GOT3 (cell line): ENCODE results near the gene MOV10.
"Not testable (repeated sequence)": the region's sequence is repeated elsewhere in the genome, so short reads cannot be mapped to it uniquely, and the experiment has no call there.

Experiments used
- DNase-seq: peaks from one replicate; lab custom pipeline; 2025; ENCODE audit warnings: mixed read lengths; lab: John Stamatoyannopoulos, UW

MOV10 gene, protein sequence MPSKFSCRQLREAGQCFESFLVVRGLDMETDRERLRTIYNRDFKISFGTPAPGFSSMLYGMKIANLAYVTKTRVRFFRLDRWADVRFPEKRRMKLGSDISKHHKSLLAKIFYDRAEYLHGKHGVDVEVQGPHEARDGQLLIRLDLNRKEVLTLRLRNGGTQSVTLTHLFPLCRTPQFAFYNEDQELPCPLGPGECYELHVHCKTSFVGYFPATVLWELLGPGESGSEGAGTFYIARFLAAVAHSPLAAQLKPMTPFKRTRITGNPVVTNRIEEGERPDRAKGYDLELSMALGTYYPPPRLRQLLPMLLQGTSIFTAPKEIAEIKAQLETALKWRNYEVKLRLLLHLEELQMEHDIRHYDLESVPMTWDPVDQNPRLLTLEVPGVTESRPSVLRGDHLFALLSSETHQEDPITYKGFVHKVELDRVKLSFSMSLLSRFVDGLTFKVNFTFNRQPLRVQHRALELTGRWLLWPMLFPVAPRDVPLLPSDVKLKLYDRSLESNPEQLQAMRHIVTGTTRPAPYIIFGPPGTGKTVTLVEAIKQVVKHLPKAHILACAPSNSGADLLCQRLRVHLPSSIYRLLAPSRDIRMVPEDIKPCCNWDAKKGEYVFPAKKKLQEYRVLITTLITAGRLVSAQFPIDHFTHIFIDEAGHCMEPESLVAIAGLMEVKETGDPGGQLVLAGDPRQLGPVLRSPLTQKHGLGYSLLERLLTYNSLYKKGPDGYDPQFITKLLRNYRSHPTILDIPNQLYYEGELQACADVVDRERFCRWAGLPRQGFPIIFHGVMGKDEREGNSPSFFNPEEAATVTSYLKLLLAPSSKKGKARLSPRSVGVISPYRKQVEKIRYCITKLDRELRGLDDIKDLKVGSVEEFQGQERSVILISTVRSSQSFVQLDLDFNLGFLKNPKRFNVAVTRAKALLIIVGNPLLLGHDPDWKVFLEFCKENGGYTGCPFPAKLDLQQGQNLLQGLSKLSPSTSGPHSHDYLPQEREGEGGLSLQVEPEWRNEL

DNA sequence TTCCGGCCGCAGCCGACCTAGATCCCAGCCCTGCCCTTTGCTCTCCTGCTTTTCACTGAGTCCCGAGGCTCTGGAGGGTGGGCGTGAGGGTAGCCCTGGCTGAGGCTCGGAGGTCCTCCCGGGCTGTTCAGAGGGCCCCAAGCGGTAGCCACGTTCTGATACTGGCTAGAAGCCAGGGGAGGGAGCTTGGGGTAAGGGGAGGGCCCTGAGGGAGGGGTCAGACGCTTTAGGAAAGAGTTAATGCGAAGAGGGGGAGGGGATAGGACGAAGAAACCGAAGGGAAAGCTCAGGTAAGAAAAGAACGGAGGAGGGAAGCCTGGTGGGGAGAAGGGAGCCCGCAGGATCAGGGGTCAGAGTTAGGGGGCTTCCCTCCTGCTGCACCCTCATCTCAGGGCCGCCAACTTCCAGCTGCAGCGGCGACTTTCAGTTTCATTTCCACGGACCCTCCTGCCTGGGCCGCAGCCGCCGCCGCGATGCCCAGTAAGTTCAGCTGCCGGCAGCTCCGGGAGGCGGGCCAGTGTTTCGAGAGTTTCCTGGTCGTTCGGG is at the start of gene MOV10:
MOV10 (plus strand) TSS at position 220 of the 546 bp plus-strand sequence; CDS start at position 474, 254 bp downstream.
- no peak for DNase-seq

DNA sequence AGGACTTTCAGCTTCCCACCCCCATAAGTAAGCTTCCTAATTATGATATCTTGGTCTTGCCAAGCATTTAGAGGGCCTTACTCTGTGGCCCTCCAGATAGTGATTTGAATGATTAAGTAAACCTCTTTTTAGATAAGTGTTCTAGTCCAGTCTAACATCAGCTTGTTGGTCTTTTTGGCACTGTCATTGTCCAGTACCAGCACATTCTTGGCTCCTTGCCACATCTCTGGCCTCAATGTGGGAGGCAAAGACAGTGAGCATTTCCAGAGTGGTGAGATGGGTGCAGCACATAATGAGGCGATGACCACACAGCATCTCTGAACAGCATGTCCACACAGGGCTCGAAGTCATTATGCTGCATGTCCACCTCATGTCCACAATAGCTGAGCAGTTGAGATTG is 48.8 kb upstream of the MOV10 start:
- DNase-seq: no peak

DNA sequence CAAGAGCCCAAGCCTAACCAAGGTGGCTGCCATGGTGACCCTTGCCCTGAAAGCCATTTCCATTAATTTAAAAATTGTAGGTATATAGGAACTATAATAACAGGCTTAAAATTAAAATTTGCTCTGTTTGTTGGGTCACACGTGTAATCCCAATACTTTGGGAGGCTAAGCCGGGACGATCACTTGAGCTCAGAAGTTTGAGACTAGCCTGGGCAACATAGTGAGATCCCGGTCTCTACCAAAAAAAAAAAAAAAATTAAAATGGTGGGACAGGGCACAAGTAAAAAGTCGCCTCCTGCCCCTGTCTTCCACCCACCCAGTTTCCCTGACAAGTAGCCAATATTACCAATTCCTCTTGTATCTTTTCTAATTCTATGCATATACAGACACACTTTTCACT is 48.3 kb upstream of the MOV10 start:
- DNase-seq: no peak

DNA sequence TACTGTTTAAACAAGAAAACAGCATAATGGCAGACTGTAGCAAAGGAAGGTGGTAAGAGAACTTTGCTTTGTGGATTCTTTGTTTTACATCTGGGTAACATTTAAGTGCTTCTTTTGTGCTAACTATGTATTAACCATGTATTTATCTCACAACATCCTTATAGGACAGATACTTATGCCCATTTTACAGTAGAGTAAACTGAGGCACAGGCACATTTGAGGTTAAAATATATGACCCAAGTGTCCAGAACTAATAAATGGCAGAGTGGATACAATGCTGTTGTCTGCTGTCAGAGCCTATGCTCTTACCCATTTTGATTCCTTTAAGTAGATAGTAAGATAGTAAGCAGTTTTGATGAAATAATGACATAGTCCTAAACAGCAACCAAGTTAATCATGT is 47.6 kb upstream of the MOV10 start:
- no peak for DNase-seq

DNA sequence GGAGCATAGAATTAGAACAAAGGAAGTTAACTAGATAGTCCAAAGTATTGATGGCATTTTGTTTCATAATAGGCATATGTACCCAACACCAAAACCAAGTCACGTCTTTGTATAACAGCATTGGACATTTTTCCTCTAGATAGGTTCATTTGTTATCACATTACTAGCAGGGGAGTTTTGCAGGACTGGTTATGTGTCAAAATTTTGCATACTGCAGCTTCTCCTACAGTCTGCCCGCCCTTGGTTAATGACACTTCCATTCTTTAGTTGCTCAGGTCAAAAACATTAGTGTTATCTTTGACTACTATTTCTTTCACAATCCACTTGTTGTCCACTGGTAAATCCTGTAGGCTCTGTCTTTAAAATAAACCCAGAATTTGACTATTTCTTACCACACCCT is 45.9 kb upstream of the MOV10 start:
- no peak for DNase-seq

DNA sequence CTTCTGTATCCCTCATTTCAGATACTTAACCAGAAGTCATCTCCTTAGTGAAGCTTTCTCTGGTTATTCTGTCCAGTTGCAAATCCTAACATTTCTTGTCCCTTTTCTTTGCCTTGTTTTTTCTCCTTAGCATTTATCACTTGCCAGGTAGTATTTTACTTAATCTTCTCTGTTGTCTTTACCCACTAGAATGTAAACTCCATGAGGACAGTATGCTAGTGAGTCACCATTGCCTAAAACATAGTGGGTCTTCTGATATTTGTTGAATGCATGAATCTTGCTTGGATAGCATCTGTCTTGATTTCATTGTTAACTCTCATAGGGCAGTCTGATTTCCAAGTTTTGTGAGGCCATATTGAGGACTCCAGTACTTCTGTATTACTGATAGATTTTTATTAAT is 45.2 kb upstream of the MOV10 start:
- DNase-seq: no peak

DNA sequence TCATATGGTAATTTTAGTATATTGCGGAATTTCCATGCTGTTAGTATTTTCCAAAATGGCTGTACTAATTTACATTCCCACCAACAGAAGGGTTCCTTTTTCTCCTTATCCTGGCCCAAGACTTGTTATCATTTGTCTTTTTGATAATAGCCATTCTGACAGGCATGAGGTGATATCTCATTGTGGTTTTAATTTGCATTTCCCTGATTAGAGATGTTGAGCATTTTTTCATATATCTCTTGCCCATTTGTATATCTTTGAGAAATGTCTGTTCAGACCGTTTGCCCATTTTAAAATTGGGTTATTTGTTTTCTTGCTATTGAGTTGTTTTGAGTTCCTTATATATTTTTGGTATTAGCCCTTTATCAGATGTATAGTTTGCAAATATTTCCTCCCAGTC is 40.8 kb upstream of the MOV10 start:
- DNase-seq: no peak

DNA sequence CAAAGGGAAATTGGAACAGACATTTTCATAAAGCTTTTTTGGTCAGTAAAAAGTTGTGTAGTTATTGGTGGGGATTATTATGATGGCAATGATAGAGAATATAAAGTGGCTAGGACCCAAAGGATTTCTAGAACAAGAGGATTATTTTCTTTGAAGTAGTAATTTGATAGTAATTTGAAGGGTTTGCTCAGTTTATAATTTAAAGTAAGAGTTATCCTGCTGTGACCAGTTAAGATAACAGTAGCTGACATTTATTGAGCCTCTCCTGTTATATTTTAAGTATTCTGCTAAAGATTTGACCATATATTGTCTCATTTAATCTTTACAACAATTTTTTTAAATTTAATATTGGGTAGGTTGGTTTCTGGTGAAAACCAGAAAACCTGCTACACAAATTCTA is 40.1 kb upstream of the MOV10 start:
- DNase-seq: no peak

DNA sequence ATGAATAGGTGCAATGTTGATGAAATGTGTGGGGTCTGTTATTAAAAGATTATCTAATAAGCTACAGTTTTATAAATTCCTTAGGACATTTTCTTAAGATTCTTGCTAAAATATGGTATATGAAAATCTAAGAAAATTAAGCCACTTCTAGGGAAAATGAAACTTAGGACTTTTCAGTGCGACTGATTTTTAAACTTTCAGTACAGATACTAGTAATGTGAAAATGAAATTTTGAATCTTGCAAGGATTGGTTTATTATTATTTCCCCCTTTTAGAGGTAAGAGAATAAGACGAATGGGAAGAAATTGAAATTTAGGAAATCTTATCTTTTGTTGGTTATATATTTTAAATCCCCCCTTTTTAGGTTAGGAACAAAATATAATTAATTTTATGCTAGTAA is 38.4 kb upstream of the MOV10 start:
- DNase-seq: no peak

DNA sequence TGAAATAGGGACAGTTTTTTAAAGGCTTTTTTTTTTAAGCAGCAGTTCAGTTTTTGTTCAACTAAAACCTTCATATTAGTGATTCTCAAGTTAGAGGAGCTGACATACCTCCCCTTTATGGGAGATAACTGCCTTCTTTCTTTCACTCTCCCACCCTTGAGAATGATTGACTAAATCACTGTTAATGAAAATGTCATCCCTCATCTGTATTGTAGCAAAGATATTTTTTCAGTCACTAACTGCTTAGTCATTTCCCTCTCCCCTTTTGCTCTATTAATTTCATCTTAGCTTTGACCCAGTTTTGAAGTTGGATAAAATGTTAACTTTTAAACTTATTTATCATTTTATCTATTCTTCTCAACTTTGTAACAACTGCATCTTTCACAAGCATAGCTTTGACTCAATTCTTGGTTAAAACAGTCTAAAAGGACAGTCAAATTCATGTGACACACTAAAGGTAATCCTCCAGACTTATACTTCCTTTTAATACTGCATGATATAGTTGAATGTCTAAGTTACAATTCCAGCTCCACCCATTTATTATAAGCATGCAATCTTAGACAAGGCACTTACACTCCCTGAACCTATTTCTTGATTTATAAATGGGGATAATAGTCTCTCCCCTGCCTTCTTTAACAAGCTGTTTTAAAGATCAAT is 37.7 kb upstream of the MOV10 start:
- no peak for DNase-seq

DNA sequence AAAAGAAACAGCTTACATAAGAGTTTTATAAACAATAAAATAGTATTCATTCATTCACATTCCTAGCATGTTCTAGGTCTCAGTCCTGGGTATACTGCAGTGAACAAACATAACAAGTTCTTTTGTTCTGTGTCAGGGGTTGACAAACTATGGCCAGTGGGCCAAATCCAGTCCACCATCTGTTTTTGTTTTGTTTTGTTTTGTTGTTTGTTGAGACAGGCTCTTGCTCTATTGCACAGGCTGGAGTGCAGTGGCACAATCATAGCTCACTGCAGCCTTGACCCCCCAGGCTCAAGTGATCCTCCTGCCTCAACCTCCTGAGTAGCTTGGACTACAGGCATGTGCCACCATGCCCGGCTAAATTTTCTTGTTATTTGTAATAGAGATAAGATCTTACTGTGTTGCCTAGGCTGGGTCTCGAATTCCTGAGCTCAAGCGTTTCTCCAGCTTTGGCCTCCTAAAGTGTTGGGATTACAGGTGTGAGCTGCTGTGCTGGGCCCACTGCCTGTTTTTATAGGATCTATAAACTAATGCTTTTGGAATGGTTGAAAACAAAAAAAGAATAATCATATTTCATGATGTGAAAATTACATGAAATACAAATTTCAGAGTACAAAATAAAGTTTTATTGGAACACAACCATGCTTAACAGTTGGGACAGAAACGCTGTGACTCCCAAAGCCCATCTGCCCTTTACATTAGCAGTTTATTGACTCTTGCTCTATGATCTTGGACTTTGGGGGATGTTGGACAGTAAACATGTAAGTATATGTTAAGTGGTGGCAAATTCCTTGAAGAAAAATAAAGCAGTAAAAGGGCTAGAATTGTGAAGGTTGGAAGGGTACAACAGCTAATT is 37.0 kb upstream of the MOV10 start:
- DNase-seq: no peak

DNA sequence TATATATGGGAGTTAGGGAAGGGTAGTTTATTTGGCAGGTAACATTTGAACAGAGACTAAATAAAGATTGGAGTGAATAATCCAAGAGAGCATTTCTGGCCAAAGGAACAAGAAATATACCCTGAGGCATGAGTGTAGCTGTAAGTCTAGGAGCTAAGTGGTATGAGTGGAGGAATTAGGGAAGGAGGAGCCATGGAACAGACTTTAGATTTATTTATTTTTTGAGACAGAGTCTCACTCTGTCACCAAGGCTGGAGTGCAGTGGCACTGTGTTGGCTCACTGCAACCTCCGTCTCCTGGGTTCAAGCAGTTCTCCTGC is 36.4 kb upstream of the MOV10 start:
- no peak for DNase-seq

DNA sequence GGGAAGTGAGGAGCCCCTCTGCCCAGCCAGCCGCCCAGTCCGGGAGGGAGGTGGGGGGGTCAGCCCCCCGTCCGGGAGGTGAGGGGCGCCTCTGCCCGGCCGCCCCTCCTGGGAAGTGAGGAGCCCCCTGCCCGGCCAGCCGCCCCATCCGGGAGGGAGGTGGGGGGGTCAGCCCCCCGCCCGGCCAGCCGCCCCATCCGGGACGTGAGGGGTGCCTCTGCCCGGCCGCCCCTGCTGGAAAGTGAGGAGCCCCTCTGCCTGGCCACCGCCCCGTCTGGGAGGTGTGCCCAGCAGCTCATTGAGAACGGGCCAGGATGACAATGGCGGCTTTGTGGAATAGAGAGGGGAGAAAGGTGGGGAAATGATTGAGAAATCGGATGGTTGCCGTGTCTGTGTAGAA is 34.0 kb upstream of the MOV10 start:
- not testable (repeated sequence) for DNase-seq

DNA sequence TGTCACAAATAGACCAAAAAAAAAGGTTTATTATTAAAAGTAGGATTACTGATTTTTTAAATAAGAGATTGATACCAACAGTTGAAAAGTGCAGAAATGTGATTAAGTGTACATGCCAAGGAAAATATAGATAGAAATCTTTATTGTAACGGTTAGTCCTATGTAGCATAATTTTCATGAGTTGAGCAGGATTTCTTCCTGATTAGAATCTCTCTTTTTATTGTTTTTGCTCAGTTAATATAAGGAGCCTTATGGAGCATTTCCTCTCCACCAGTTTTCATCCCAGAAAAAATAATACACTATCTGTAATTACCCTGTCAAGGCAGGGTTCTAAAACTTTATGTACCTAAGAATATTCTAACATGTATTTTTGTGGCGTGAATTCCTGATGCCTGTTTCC is 31.4 kb upstream of the MOV10 start:
- DNase-seq: no peak

DNA sequence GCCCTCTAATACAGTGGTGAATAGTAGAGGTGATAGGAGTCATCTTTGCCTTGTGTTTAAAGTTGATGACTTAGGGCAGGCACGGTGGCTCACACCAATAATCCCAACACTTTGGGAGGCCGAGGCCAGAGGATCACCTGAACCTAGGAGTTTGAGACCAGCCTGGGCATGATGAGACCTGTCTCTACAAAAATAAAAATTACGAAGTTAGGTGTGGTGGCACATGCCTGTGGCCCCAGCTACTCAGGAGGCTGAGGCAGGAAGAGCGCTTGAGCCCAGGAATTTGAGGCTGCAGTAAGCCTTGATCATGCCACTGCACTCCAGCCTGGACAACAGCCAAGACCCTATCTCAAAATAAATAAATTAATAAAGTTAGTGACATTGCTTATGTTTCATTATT is 28.2 kb upstream of the MOV10 start:
- no peak for DNase-seq

DNA sequence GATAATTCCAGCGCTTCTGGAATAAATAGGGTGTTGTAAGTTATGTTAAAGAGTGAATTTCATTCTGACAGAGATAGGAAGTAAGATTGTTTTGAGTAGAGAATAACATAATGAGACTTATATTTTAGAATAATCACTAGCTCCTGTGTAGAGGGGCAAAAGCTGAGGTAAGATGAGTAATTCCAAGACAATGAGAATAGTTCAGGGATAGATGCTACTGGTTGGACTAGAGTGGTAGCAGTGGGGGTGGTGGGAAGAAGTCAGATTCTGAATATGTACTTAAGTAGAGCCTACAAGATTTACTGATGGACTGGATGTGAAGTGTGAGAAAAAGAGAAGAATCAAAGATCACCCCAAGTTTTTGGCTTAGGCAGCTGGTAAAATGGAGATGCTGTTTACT is 23.3 kb upstream of the MOV10 start:
- DNase-seq: no peak

DNA sequence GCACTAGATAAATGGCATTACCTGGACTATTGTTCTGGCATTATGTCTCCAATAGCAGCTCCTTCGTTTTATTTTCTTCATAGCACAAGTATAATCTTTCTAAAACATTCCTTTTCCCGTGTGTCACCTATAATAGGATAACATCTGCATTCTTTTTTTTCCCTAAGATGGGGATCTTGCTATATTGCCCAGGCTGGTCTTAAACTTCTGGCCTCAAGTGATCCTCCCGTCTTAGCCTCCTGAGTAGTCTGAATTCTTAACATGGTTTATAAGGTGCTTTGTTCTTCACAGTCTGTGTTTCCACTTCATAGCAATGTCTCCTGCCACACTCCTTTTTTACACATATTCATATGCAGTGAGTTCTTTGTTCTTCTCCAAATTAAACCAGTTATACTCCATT is 8.6 kb upstream of the MOV10 start:
- no peak for DNase-seq

DNA sequence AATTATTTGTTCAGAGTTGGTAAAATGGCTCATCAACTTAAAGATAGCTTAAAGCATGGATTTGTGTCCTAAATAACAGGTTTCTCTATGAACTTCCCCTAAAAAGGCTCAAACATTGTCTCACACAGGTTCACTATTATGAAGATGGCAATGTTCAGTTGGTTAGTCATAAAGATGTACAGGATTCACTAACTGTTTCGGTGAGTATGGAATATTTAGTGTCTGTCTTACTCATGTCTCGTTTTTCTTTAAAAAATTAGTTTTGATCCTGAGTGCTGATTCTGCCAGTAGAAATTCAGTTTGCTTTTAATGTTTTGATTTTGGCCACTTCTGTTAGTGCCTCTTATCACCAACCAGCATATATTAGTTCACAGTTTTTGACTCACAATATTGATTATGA is 7.5 kb upstream of the MOV10 start:
- DNase-seq: no peak

DNA sequence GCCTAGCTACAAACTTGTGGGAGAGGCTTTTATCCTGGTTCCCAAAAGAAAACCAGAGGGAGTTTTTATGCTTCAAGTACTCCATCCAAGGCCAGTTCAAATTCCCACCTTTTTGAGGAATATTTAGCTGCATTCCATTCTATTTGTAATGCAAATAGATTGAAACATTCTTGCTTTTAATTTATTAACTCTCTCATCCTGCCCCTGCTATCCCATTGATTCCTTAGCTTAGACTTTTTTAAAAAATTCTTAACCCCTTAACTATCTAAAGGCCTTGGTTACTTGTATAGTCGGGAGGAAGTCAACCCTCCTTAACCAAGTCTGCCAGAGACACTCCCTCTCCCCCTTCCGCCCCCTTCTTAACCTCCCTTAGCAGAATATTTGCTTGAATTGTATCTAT is 2.5 kb upstream of the MOV10 start:
- no peak for DNase-seq

DNA sequence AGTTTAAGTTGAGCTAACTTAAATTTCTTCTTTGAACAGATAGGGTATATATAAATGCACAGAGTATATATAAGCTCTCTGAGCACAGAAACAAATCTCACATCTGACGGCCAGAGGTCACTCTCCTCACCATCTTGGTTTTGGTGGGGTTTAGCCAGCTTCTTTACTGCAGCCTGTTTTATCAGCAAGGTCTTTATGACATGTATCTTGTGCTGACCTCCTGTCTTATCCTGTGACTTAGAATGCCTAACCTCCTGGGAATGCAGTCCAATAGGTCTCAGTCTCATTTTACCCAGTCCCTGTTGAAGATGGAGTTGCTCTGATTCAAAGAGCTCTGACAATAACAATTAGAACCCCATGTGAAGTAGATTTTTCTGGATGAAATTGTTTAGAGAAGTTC is 1.6 kb upstream of the MOV10 start:
- no peak for DNase-seq
